Measurements from ENCODE around the gene KCNK5. TPM values are rescaled to one million over a fixed set of nuclear protein-coding genes. Genes with fewer than 3 reads are reported as not detected.

Gene KCNK5
- total RNA-seq, 1 donor from 2014 or later: 36.7 TPM

DNA sequence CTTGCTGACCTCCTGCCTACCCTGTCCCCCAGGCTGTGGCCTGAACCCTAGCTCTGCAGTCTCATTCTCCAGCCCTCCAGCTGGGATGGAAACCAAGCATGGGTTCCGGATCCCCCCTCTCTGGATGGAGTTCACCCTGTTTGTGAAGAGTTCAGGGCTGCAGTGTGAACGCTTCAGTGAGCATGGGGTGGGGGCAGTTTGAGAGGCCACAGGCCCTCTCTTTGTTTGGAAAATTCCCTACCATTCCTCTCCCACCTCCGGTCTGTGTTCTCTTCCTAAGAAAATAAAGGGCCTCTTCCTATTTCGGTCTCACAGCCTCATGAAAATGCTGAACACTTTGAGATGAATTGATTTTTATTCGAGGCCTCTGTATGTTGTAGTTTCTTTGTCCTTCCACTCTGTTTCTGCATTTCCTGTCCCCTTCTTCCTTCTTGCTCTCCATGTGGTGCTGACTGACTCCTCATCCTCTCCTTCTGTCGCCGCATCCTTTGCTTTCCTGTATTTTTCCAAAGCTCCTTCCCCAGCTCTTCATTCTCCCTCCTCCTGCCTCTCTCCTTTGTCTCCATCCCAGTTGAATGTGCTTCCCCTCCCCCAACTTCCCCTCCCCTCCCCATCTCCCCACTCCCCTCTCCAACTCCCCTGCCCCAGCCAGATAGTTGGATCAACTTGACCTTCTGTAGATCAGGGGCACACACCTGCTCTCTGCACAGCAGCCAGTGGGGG is 2.4 kb upstream of the KCNK5 start:
- no peak overlapping the region for H3K27ac Mint-ChIP-seq
- peaks cover 2% of the 10 kb centered on the region for H3K27me3 Mint-ChIP-seq (ENCODE audit: insufficient read depth)
- no peak overlapping the region for H3K4me3 Mint-ChIP-seq
- no peak for DNase-seq (ENCODE audit: low spot score)
- intact Hi-C loops (cut with micrococcal nuclease): no loop called here
- H3K9me3 Mint-ChIP-seq: no peaks in the 10 kb centered on the region
- H3K36me3 Mint-ChIP-seq (ENCODE audit: low read depth): peaks cover 11% of the 10 kb centered on the region
- H3K4me1 Mint-ChIP-seq (ENCODE audit: low read depth): peaks cover 34% of the 10 kb centered on the region

DNA sequence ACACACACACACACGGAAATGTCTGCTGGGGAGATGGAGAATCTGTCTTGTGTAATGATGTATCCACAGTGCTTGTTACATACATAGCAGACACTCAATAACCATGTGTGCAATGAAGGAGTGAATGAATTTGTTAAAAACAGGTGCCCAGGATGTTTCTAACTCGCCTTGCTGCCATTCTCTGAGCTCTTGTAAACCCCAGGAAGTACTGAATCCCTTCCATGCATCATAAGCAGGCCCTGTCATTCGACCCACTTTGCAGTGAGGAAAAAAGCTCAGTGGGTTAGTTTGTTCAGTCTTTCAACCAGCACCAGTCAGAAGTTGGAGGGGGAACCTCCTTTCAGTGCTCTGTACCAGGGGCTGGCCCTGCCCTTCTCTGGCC is 1.4 kb upstream of the KCNK5 start:
- no peaks in the 10 kb centered on the region for H3K9me3 Mint-ChIP-seq
- H3K27ac Mint-ChIP-seq: no peak overlapping the region
- intact Hi-C loops (cut with micrococcal nuclease): no loop called here
- DNase-seq (ENCODE audit: low spot score): no peak
- no peak overlapping the region for H3K4me3 Mint-ChIP-seq
- H3K27me3 Mint-ChIP-seq (ENCODE audit: insufficient read depth): no peaks in the 10 kb centered on the region
- peaks cover 40% of the 10 kb centered on the region for H3K4me1 Mint-ChIP-seq (ENCODE audit: low read depth)
- peaks cover 19% of the 10 kb centered on the region for H3K36me3 Mint-ChIP-seq (ENCODE audit: low read depth)

DNA sequence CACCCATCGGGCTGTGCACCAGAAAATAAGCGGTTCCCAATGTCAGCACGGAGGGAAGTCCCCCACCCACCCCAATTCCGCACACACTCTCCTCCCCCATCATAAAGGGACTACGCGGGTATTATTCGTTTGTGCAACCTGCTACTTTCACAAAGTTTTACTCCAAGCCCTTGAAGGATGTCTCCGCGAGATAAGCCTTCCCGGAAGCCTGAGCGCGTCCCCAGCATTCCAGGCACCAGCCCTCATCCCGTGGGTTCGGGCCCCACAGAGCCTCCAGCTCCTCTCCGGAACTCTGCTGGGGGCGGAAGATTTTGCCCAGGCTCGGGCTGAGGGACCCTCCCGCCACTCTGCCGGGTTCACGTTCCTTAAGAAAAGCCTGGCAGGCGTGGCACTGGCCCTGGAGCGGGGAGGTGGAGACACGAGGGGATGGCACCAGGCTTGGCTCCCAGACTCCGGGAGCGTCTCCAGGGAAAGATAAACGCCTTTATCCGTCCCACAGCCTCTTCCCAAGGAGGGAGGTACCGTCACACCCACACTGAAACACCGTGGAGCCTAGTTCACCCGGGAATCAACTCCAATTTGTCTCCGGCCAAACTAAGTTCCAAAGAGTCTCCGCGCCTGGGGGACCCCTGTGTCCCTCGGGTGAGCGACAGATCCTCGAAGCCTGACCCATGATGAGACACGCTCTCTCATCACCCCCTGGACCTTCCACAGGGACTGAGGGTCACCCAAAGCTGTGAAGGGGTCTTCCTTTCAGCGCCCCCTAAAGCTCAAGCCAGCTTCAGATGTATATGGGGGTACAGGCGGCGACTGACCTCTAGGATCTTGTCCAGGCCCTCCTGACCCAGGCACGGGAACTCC is 934 bp downstream of the KCNK5 start:
- Mint-ChIP-seq H3K4me3 (peak overlapping the region; percentile 88), H3K36me3 (ENCODE audit: low read depth) (peaks cover 38% of the 10 kb centered on the region), H3K9me3 (no peaks in the 10 kb centered on the region), H3K27ac (peak overlapping the region; percentile 94), H3K27me3 (ENCODE audit: insufficient read depth) (no peaks in the 10 kb centered on the region), H3K4me1 (ENCODE audit: low read depth) (peaks cover 63% of the 10 kb centered on the region)
- intact Hi-C loops (cut with micrococcal nuclease): loop anchor here (2.0 to 5.0 kb wide), 2 partner anchors 26 to 1844 kb away; partner anchors contain the start of genes NFYA and OARD1
- no peak for DNase-seq (ENCODE audit: low spot score)

DNA sequence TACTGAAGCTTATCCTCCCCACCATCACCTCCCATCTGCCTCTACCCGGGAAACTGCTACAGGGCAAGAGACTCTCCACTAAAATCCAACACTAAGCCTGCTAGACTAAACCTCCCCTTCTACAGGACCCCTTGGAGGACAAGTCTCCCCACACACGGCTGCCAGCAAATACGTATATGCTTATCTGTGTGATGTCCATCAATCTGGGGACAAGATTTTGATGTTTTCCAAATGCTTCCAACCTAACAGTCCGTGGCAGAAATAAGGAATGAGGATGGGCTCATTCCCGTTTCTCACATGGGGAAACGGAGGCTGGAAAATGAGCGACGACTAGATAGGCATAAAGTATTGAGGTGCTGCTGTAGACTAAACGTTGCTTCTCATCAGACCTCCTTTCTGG is 1.8 kb downstream of the KCNK5 start:
- Mint-ChIP-seq H3K27me3 (ENCODE audit: insufficient read depth) (no peaks in the 10 kb centered on the region), H3K36me3 (ENCODE audit: low read depth) (peaks cover 45% of the 10 kb centered on the region), H3K4me3 (peak overlapping the region; percentile 88), H3K4me1 (ENCODE audit: low read depth) (peaks cover 71% of the 10 kb centered on the region), H3K9me3 (peaks cover 6% of the 10 kb centered on the region), H3K27ac (peak overlapping the region; percentile 94)
- no peak for DNase-seq (ENCODE audit: low spot score)
- intact Hi-C loops (cut with micrococcal nuclease): loop anchor here (5.0 kb wide), 1 partner anchor 1845 kb away; the partner anchor contains the start of genes NFYA and OARD1

DNA sequence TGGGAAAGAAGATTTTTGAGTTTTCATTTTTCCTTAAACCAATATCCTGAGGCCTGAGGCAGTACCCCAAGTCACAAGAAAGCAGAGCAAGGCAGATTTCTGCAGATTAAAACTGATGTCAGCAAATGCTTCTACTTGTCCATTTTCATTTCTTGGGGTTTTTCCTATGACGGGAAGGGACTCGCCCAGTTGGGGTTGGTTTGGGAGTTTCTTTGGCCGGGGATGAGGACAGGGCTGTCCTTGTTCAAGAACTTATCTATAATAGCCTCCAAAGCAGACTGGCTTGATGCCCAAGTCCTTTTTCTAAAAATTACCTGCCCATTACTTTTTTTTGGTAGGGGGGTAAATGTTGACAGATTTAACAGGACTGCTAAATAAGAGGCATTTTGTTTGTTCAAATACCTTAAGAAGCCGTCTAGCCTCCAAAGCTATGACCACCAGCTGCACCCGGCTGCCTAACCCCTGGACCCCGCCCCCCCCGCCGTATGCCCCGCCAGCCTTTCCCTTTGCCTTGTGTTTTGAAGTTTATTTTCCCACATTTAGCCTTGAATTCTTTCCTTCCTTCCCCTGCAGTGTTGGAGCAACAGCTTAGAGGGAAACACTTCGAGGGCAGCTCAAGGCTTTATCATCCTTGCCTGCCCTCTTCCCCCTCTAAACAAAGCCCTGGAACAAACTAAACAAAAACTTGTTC is 2.5 kb downstream of the KCNK5 start:
- intact Hi-C loops (cut with micrococcal nuclease): loop anchor here (5.0 kb wide), 1 partner anchor 1846 kb away; the partner anchor contains the start of genes NFYA and OARD1
- Mint-ChIP-seq H3K27me3 (ENCODE audit: insufficient read depth) (no peaks in the 10 kb centered on the region), H3K9me3 (peaks cover 11% of the 10 kb centered on the region), H3K4me3 (peak overlapping the region; percentile 88), H3K36me3 (ENCODE audit: low read depth) (peaks cover 51% of the 10 kb centered on the region), H3K27ac (peak overlapping the region; percentile 94), H3K4me1 (ENCODE audit: low read depth) (peaks cover 78% of the 10 kb centered on the region)
- no peak for DNase-seq (ENCODE audit: low spot score)

DNA sequence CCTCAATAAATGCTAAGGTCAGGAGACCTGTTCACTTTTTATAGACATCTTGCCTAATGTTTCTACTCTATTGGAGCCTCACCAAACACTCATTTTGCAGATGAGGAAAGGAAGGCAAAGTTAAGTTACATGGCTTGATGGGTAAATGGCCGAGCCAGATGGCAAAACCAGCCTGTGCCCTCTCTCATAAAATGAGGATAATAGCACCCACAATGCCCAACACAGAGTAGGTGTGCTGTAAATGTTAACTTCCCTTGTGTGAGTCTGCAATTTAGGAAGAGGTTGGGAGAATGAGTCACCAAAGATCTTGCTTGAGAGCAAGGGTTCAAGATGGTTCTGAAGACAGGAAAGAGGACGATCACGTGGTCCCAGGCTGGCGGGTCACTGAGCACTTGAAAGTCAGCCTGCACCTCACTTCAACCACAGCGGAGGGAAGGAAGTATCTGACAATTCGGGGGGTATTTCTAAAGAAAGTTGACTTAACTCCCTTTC is 3.3 kb downstream of the KCNK5 start:
- H3K4me1 Mint-ChIP-seq (ENCODE audit: low read depth): peaks cover 80% of the 10 kb centered on the region
- H3K9me3 Mint-ChIP-seq: peaks cover 12% of the 10 kb centered on the region
- peaks cover 59% of the 10 kb centered on the region for H3K36me3 Mint-ChIP-seq (ENCODE audit: low read depth)
- H3K27me3 Mint-ChIP-seq (ENCODE audit: insufficient read depth): no peaks in the 10 kb centered on the region
- peak; percentile 58 for DNase-seq (ENCODE audit: low spot score)
- intact Hi-C loops (cut with micrococcal nuclease): loop anchor here (5.0 kb wide), 1 partner anchor 1846 kb away; the partner anchor contains the start of genes NFYA and OARD1
- peak overlapping the region; percentile 88 for H3K4me3 Mint-ChIP-seq
- peak overlapping the region; percentile 94 for H3K27ac Mint-ChIP-seq

DNA sequence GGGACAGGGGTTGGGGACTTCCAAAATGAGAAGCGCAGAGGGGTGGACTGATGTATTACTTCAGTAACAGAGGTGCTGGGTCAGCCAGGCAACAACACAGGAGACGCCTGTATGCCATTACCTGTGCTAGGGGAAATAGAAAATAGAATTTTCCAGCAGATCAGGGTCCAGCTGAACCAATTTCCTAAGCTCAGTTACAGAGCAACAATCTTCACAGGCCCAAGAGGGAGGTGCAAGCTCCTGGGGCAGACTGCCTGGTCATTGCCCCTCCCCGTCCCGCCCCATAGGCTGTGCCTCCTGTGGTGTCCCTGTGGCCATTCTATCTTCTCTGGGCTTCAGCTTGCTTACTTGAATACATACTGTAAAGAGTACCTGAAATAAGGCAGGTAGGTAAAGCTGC is 3.7 kb downstream of the KCNK5 start:
- Mint-ChIP-seq H3K4me1 (ENCODE audit: low read depth) (peaks cover 82% of the 10 kb centered on the region), H3K27ac (peak overlapping the region; percentile 94), H3K9me3 (peaks cover 12% of the 10 kb centered on the region), H3K4me3 (peak overlapping the region; percentile 88), H3K27me3 (ENCODE audit: insufficient read depth) (no peaks in the 10 kb centered on the region), H3K36me3 (ENCODE audit: low read depth) (peaks cover 63% of the 10 kb centered on the region)
- DNase-seq (ENCODE audit: low spot score): no peak
- intact Hi-C loops (cut with micrococcal nuclease): loop anchor here (5.0 kb wide), 1 partner anchor 1847 kb away; the partner anchor contains the start of genes NFYA and OARD1

DNA sequence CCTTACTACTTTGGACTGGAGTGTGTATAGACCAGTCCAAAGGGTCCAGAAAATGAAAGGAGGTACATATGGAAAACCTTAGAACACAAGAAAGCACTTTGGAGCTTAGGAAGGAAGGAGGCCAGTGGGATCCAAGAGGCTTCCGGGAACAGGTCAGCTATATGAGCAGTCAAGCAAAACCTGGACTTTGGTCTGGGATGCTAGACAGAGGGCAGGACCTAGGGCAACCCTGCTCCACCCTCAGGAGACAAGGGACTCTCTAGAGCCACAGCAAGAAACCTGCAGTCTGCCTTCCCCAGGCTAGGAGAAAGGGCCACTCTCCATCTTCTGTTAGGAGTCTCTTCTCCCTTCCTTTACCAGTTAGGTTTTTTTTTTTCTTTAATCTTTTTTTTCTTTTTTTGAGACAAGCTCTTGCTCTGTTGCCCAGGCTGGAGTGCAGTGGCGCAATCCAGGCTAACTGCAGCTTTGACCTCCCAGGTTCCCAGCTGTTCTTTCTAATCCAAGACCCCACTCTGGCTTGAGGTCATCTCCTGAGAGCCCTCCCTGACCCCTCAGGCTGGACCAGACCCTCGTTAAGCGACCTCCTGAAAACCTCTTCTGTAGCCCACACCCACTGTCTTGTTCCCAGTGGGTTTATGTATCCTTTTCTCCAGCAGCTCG is 4.6 kb downstream of the KCNK5 start:
- H3K4me3 Mint-ChIP-seq: peak overlapping the region; percentile 88
- H3K4me1 Mint-ChIP-seq (ENCODE audit: low read depth): peaks cover 85% of the 10 kb centered on the region
- H3K27me3 Mint-ChIP-seq (ENCODE audit: insufficient read depth): no peaks in the 10 kb centered on the region
- H3K9me3 Mint-ChIP-seq: peaks cover 12% of the 10 kb centered on the region
- intact Hi-C loops (cut with micrococcal nuclease): loop anchor here (5.0 kb wide), 1 partner anchor 1848 kb away; the partner anchor contains the start of genes NFYA and OARD1
- DNase-seq (ENCODE audit: low spot score): no peak
- peaks cover 70% of the 10 kb centered on the region for H3K36me3 Mint-ChIP-seq (ENCODE audit: low read depth)
- H3K27ac Mint-ChIP-seq: peak overlapping the region; percentile 94

DNA sequence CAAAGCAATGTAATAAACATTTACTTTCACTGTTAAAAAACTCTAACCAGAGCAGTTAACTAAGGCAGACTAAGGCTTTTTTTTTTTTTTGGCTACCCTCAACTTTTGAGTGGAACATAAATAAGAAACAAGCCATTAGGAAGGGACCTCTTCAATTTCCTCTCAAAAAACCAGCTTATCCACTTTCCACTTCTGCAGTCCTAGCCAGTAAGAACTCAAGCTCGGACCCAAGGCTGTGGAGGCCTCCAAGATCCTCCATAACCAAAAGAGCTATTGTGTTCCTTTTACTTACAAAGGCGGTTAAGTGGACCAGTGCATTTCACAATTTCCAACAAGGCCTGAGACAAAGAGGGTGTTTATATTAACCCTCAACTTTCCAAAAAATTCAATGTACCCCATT is 5.3 kb downstream of the KCNK5 start:
- Mint-ChIP-seq H3K27me3 (ENCODE audit: insufficient read depth) (no peaks in the 10 kb centered on the region), H3K4me3 (peak overlapping the region; percentile 88), H3K4me1 (ENCODE audit: low read depth) (peaks cover 89% of the 10 kb centered on the region), H3K36me3 (ENCODE audit: low read depth) (peaks cover 74% of the 10 kb centered on the region), H3K9me3 (peaks cover 12% of the 10 kb centered on the region), H3K27ac (peak overlapping the region; percentile 79)
- no peak for DNase-seq (ENCODE audit: low spot score)
- intact Hi-C loops (cut with micrococcal nuclease): no loop called here

DNA sequence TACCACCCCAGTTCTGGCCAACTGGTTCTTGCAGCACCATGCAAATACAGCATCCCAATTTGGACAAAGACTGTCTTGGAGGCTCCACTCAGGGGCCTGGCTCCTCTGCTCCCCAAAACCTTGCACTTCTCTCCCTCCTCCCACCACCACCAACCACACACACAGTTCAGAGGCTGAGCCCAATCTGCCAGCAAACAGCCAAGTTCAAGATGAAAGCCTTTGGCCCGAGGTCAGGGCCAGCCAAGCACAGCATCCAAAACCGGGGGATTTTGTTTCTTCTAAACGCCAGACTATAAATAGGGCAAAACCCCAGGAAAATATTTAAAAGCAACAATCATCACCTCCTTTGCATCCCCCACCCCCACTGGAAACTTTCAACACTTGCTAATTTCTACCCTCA is 5.7 kb downstream of the KCNK5 start:
- no peak for DNase-seq (ENCODE audit: low spot score)
- Mint-ChIP-seq H3K36me3 (ENCODE audit: low read depth) (peaks cover 74% of the 10 kb centered on the region), H3K4me1 (ENCODE audit: low read depth) (peaks cover 94% of the 10 kb centered on the region), H3K9me3 (peaks cover 12% of the 10 kb centered on the region), H3K27ac (peak overlapping the region; percentile 79), H3K27me3 (ENCODE audit: insufficient read depth) (no peaks in the 10 kb centered on the region), H3K4me3 (peak overlapping the region; percentile 88)
- intact Hi-C loops (cut with micrococcal nuclease): loop anchor here (1.0 to 2.0 kb wide), 2 partner anchors 15 to 32 kb away; no protein-coding TSS in a partner anchor

DNA sequence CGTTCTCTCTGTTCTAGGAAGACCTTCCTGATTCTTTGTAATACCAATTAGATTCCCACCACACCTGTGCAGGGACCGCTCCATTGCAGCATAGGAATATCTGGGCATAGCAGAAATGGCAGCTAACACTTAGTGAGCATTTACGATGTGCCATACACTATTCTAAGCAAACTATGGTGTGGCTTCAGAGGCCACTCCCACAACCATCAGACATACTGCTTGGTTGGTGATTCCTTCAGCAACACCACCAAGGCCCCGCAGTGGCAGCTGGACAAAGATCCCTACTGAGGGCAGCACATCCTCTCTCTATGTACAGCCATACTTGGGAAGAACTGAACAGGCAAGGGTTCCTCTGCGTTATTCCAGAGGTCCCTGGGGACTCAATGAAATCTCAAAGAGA is 6.2 kb downstream of the KCNK5 start:
- Mint-ChIP-seq H3K9me3 (peaks cover 12% of the 10 kb centered on the region), H3K27ac (peak overlapping the region; percentile 81), H3K4me1 (ENCODE audit: low read depth) (peaks cover 99% of the 10 kb centered on the region), H3K4me3 (peak overlapping the region; percentile 88), H3K27me3 (ENCODE audit: insufficient read depth) (no peaks in the 10 kb centered on the region), H3K36me3 (ENCODE audit: low read depth) (peaks cover 74% of the 10 kb centered on the region)
- DNase-seq (ENCODE audit: low spot score): no peak
- intact Hi-C loops (cut with micrococcal nuclease): loop anchor here (1.0 to 2.0 kb wide), 2 partner anchors 14 to 32 kb away; no protein-coding TSS in a partner anchor

All from activated T-helper 1 cell treated with anti-CD3 and anti-CD28 coated beads, Interleukin-12 subunit alpha, Interleukin-12 subunit beta, Interleukin-2, Interleukin-4 antibody, amounts not matched to agents 30 ng/mL and 10 ng/mL and 1 ng/mL, durations not matched to agents 14 hours and 24 hours and 36 hours (primary cell).